Brain microvascular endothelial cell (primary cell): Measurements from ENCODE around the gene CNBD2.

ENCODE experiments used
- DNase-seq: peaks from one replicate; pipeline ENCODE4 v3.0.0-alpha.2; 2020
- H3K27ac ChIP-seq: fragments of 250-450 bp; sonication (Bioruptor Pico); 2 replicates; pipeline ENCODE4 v1.5.1; 2020; ENCODE audit warnings: mild to moderate bottlenecking, moderate library complexity
- H3K27me3 ChIP-seq: fragments of 250-450 bp; sonication (Bioruptor Pico); replicated peaks from 2 replicates; pipeline ENCODE4 v1.5.1; 2020; ENCODE audit warnings: mild to moderate bottlenecking
- H3K36me3 ChIP-seq: fragments of 250-450 bp; sonication (Bioruptor Pico); replicated peaks from 2 replicates; pipeline ENCODE4 v1.5.1; 2020; ENCODE audit warnings: mild to moderate bottlenecking
- H3K4me3 ChIP-seq: 2 replicates; pipeline ENCODE4 v1.5.1; 2011; ENCODE audit warnings: low read depth, mild to moderate bottlenecking, control low read depth, low read length, moderate library complexity
- CTCF ChIP-seq: IDR thresholded peaks from 2 replicates; pipeline ENCODE4 v1.5.1; 2011; ENCODE audit warnings: low read depth, mild to moderate bottlenecking, moderate library complexity, low read length, control low read depth, inconsistent platforms; ENCODE audit errors: missing control alignments
- in situ Hi-C: cut with HindIII; loops from 2 replicates; pipeline ENCODE4 v1.10.0; 2017; ENCODE audit warnings: low sequenced_read_pairs, low pct_ligation_motif_present

Gene CNBD2

GRCh38 chr20:36061754-36062153, 93.4 kb downstream of the CNBD2 start:
- Histone ChIP-seq H3K27ac (no peak overlapping the region), H3K36me3 (no peaks in the 10 kb centered on the region), H3K4me3 (no peak overlapping the region), H3K27me3 (no peaks in the 10 kb centered on the region)
- DNase-seq = no peak
- no peak for TF ChIP-seq CTCF
- in situ Hi-C loops = no loop called here

- Histone ChIP-seq H3K27me3 (no peaks in the 10 kb centered on the region), H3K27ac (no peak overlapping the region), H3K4me3 (no peak overlapping the region), H3K36me3 (no peaks in the 10 kb centered on the region)
- peak; percentile 40 for DNase-seq
- in situ Hi-C loops = no loop called here
- no peak for TF ChIP-seq CTCF
Observed at GRCh38 chr20:36062799-36063198, 94.4 kb downstream of the CNBD2 start.

- no peaks in the 10 kb centered on the region for H3K36me3 ChIP-seq
- in situ Hi-C loops = no loop called here
- no peaks in the 10 kb centered on the region for H3K27me3 ChIP-seq
- peak overlapping the region; percentile 67 for H3K4me3 ChIP-seq
- no peak for TF ChIP-seq CTCF
- H3K27ac ChIP-seq = peak overlapping the region; percentile 15
- DNase-seq = no peak
Observed at GRCh38 chr20:36063916-36064657, 95.7 kb downstream of the CNBD2 start.

GRCh38 chr20:36064658-36065426, 96.5 kb downstream of the CNBD2 start:
- H3K27ac ChIP-seq = peak overlapping the region; percentile 15
- in situ Hi-C loops = no loop called here
- TF ChIP-seq CTCF = no peak
- H3K27me3 ChIP-seq = no peaks in the 10 kb centered on the region
- H3K36me3 ChIP-seq = no peaks in the 10 kb centered on the region
- peak; percentile 79 for DNase-seq
- H3K4me3 ChIP-seq = peak overlapping the region; percentile 67

- DNase-seq = no peak
- Histone ChIP-seq H3K27ac (no peak overlapping the region), H3K4me3 (peak overlapping the region; percentile 67), H3K27me3 (no peaks in the 10 kb centered on the region), H3K36me3 (no peaks in the 10 kb centered on the region)
- in situ Hi-C loops = no loop called here
- TF ChIP-seq CTCF = no peak
Observed at GRCh38 chr20:36065427-36065998, 97.1 kb downstream of the CNBD2 start.
